ENCODE results near the gene CTDNEP1. TPM values are rescaled to one million over a fixed set of nuclear protein-coding genes. Genes with fewer than 3 reads are reported as not detected.

Gene CTDNEP1
- total and polyA plus RNA-seq, 11 donors = 54.0 to 126 (median 107) TPM

- intact Hi-C loops (cut with DNase I) = loop anchor here in 1 of 10 donors (10.0 kb wide), 1 partner anchor 245 kb away; the partner anchor contains the start of gene SLC16A11
- H3K9me3 ChIP-seq = no peaks in the 10 kb centered on the region
- ATAC-seq (peak in 1 of 4 donors; percentile 0), DNase-seq (no peak)
- H3K27me3 ChIP-seq = peaks cover 0 to 46% (median 26%) of the 10 kb centered on the region in 9 donors
- TF ChIP-seq POLR2A (IDR thresholded peaks at IDR 0.05) = no peak
- peak overlapping the region in 6 of 12 donors; percentile 5 to 54 (median 32) for H3K27ac ChIP-seq
- H3K36me3 ChIP-seq = peaks cover 0 to 29% (median 6%) of the 10 kb centered on the region in 9 donors
- WGBS, 4 donors = 87 to 91% (median 89%) methylated on average over 8 to 19 of the region's 19 CpGs
- peaks cover 2 to 53% (median 34%) of the 10 kb centered on the region in 12 donors for H3K4me1 ChIP-seq
- no peak overlapping the region for H3K4me3 ChIP-seq
Observed at GRCh38 chr17:7290166-7290565, 38.6 kb upstream of the CTDNEP1 start.

GRCh38 chr17:7289256-7290032, 37.9 kb upstream of the CTDNEP1 start:
- peak; percentile 7 to 29 (median 25) for ATAC-seq
- 54 to 74% (median 65%) methylated on average over 9 to 18 of the region's 18 CpGs for WGBS, 4 donors
- no peaks in the 10 kb centered on the region for H3K9me3 ChIP-seq
- H3K4me3 ChIP-seq = no peak overlapping the region
- intact Hi-C loops (cut with DNase I) = loop anchor here in 3 of 10 donors (10.0 kb wide), 2 partner anchors 55 to 245 kb away; partner anchors contain the start of gene SLC16A11 (in 1 of the 3)
- H3K4me1 ChIP-seq = peaks cover 2 to 53% (median 29%) of the 10 kb centered on the region in 12 donors
- peak overlapping the region in 6 of 12 donors; percentile 5 to 51 (median 32) for H3K27ac ChIP-seq
- H3K36me3 ChIP-seq = peaks cover 0 to 36% (median 12%) of the 10 kb centered on the region in 9 donors
- TF ChIP-seq CTCF (IDR thresholded peaks at IDR 0.05) (no peak), POLR2A (IDR thresholded peaks at IDR 0.05) (no peak)
- peak in 1 of 5 donors; percentile 36 for DNase-seq
- peaks cover 0 to 40% (median 23%) of the 10 kb centered on the region in 9 donors for H3K27me3 ChIP-seq

- WGBS, 4 donors = 71 to 82% (median 77%) methylated on average over 4 to 12 of the region's 12 CpGs
- DNase-seq (no peak), ATAC-seq (no peak)
- no peak for TF ChIP-seq CTCF (IDR thresholded peaks at IDR 0.05)
- TF ChIP-seq POLR2A (IDR thresholded peaks at IDR 0.05) = no peak
- intact Hi-C loops (cut with DNase I) = loop anchor here in 2 of 10 donors (10.0 kb wide), 1 partner anchor 59 kb away; no protein-coding TSS in a partner anchor
- Histone ChIP-seq H3K36me3 (peaks cover 0 to 46% (median 13%) of the 10 kb centered on the region in 9 donors), H3K4me3 (no peak overlapping the region), H3K27ac (peak overlapping the region in 1 of 12 donors; percentile 97), H3K4me1 (peaks cover 4 to 48% (median 20%) of the 10 kb centered on the region in 12 donors), H3K9me3 (no peaks in the 10 kb centered on the region), H3K27me3 (peaks cover 0 to 30% (median 5%) of the 10 kb centered on the region in 9 donors)
Observed at GRCh38 chr17:7285679-7286078, 34.1 kb upstream of the CTDNEP1 start.

GRCh38 chr17:7284911-7285310, 33.4 kb upstream of the CTDNEP1 start:
- H3K4me1 ChIP-seq = peaks cover 4 to 49% (median 23%) of the 10 kb centered on the region in 12 donors
- WGBS, 4 donors = 87 to 92% (median 92%) methylated on average over 15 to 16 of the region's 16 CpGs
- DNase-seq (no peak), ATAC-seq (no peak)
- H3K27me3 ChIP-seq = peaks cover 0 to 26% (median 5%) of the 10 kb centered on the region in 9 donors
- TF ChIP-seq POLR2A (IDR thresholded peaks at IDR 0.05) (no peak), CTCF (IDR thresholded peaks at IDR 0.05) (no peak)
- H3K36me3 ChIP-seq = peaks cover 0 to 46% (median 13%) of the 10 kb centered on the region in 9 donors
- H3K9me3 ChIP-seq = no peaks in the 10 kb centered on the region
- intact Hi-C loops (cut with DNase I) = loop anchor here in 4 of 10 donors (5.0 to 10.0 kb wide), 2 partner anchors 60 to 62 kb away; no protein-coding TSS in a partner anchor
- H3K27ac ChIP-seq = peak overlapping the region in 2 of 12 donors; percentile 97
- no peak overlapping the region for H3K4me3 ChIP-seq
